Measurements from ENCODE around the gene PIM3.

Gene PIM3

DNA sequence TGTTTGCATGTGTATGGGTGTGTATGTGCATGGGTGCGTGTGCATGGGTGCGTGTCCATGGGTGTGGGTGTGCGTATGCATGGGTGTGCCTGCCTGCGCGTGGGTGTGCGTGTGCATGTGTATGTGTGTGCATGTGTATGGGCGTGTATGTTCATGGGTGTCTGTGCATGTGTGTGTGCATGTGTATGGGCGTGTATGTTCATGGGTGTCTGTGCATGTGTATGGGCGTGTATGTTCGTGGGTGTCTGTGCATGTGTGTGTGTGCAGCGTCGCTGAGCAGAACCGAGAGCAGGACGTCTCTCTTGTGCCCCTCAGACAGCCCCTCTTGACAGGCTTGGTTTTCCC, 38.1 kb downstream of the PIM3 start:
- ATAC-seq (ENCODE audit: insufficient read depth, low read depth) (no peak), DNase-seq (no peak)
- Histone ChIP-seq H3K4me2 (ENCODE audit: insufficient read depth, low read length) (no peak overlapping the region), H2AFZ (ENCODE audit: low read depth, low read length) (no peak overlapping the region), H3K79me2 (ENCODE audit: insufficient read depth, low read length) (no peaks in the 10 kb centered on the region), H3K36me3 (ENCODE audit: insufficient read depth, low read length) (no peaks in the 10 kb centered on the region), H3K4me3 (ENCODE audit: low read depth in 1 of 2, low read length in 2 of 2) (no peak overlapping the region), H3K9ac (ENCODE audit: low read depth, low read length) (no peak overlapping the region), H4K20me1 (ENCODE audit: insufficient read depth, low read length) (peaks cover 7% of the 10 kb centered on the region; the same call in 1 of the 2 replicates), H3K27me3 (ENCODE audit: insufficient read depth, low read length, poor library complexity) (no peaks in the 10 kb centered on the region), H3K4me1 (ENCODE audit: insufficient read depth, low read length) (no peaks in the 10 kb centered on the region), H3K9me3 (ENCODE audit: insufficient read depth, low read length, severe bottlenecking) (no peaks in the 10 kb centered on the region), H3K27ac (ENCODE audit: low read length) (no peak overlapping the region)
- TF ChIP-seq, protein P1, sequence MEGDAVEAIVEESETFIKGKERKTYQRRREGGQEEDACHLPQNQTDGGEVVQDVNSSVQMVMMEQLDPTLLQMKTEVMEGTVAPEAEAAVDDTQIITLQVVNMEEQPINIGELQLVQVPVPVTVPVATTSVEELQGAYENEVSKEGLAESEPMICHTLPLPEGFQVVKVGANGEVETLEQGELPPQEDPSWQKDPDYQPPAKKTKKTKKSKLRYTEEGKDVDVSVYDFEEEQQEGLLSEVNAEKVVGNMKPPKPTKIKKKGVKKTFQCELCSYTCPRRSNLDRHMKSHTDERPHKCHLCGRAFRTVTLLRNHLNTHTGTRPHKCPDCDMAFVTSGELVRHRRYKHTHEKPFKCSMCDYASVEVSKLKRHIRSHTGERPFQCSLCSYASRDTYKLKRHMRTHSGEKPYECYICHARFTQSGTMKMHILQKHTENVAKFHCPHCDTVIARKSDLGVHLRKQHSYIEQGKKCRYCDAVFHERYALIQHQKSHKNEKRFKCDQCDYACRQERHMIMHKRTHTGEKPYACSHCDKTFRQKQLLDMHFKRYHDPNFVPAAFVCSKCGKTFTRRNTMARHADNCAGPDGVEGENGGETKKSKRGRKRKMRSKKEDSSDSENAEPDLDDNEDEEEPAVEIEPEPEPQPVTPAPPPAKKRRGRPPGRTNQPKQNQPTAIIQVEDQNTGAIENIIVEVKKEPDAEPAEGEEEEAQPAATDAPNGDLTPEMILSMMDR (IDR thresholded peaks at IDR 0.05; ENCODE audit: borderline replicate concordance, extremely low read depth, low read length, poor library complexity, severe bottlenecking): no peak
- TF ChIP-seq EZH2 (IDR thresholded peaks at IDR 0.05; ENCODE audit: borderline replicate concordance, low read depth, low read length, severe bottlenecking): no peak

DNA sequence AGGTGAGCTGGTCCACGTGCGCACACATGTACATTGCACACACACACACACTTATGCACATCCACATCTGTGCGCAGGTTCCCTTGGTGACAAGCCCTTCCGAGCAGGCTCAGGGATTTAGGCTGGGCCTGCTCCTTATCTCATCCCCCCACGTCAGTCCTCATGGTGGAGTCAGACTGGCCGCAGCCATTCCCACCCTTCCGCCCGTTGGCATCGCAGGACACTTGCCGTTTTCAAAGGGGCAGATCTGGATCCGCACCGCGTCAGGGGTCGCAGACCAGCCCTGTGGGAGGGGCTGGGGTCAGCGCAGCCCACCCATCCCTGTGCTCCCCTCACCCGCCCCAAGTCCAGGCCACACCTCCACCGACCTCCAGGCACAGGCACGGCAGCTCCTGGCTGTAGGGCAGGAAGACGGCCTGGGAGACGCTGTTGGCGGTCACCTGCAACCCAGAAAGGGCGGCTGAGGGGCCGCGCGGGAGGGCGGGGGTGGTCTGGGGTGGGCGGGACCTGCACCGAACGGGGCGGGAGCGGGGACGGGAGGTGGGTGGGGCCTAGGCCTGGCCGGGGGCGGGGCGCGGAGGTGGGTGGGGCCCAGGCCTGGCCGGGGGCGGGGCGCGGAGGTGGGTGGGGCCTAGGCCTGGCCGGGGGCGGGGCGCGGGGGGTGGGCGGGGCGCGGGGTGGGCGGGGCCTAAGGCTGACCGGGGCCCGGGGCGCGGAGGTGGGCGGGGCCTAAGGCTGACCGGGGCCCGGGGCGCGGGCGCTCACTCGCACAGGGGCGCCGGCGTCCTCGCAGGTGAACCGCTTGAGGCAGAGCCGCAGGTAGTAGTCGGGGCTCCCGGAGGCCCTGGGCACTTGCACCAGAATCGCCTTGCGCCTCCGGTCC, 38.7 kb downstream of the PIM3 start:
- Histone ChIP-seq H4K20me1 (ENCODE audit: insufficient read depth, low read length) (peaks cover 3% of the 10 kb centered on the region; the same call in 1 of the 2 replicates), H3K27me3 (ENCODE audit: insufficient read depth, low read length, poor library complexity) (no peaks in the 10 kb centered on the region), H3K4me3 (ENCODE audit: low read depth in 1 of 2, low read length in 2 of 2) (no peak overlapping the region), H3K79me2 (ENCODE audit: insufficient read depth, low read length) (no peaks in the 10 kb centered on the region), H3K36me3 (ENCODE audit: insufficient read depth, low read length) (no peaks in the 10 kb centered on the region), H3K27ac (ENCODE audit: low read length) (no peak overlapping the region), H2AFZ (ENCODE audit: low read depth, low read length) (no peak overlapping the region), H3K4me1 (ENCODE audit: insufficient read depth, low read length) (no peaks in the 10 kb centered on the region), H3K9ac (ENCODE audit: low read depth, low read length) (no peak overlapping the region), H3K4me2 (ENCODE audit: insufficient read depth, low read length) (no peak overlapping the region), H3K9me3 (ENCODE audit: insufficient read depth, low read length, severe bottlenecking) (no peaks in the 10 kb centered on the region)
- no peak for ATAC-seq (ENCODE audit: insufficient read depth, low read depth)
- TF ChIP-seq, protein P1 (IDR thresholded peaks at IDR 0.05; ENCODE audit: borderline replicate concordance, extremely low read depth, low read length, poor library complexity, severe bottlenecking): no peak
- TF ChIP-seq EZH2 (IDR thresholded peaks at IDR 0.05; ENCODE audit: borderline replicate concordance, low read depth, low read length, severe bottlenecking): no peak
- no peak for DNase-seq

DNA sequence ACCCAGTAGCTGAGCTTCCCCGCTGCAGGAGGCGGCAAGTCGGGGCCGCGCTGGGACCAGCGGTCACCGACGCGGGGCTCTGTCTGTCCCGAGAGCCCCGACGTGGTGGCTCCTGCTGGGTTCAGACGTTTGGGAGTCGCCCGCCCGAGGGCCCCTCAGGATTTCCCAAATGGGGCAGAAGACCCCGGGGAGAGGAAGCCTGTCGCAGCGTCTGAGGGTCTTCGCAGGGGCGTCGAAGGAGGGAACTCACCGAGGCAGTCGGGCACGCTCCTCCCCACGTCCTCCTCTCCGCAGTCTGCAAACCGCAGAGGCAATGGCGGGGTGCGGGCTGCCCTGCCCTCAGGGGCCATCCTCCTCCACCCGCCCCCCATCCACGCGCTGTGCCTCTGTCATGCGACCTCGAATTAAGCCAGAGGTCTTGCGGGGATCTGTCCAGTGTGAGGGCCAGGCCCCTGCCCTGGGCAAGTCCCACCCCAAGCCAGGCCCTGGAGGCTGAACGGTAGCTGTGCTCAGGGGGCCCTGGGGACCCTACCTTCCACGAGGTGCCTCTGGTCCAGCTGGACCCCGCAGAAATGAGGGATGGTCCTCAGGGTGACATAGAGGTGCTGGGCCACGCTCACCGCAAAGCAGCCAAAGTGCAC, 39.5 kb downstream of the PIM3 start:
- no peak for ATAC-seq (ENCODE audit: insufficient read depth, low read depth)
- Histone ChIP-seq H3K79me2 (ENCODE audit: insufficient read depth, low read length) (no peaks in the 10 kb centered on the region), H3K36me3 (ENCODE audit: insufficient read depth, low read length) (no peaks in the 10 kb centered on the region), H3K4me1 (ENCODE audit: insufficient read depth, low read length) (no peaks in the 10 kb centered on the region), H3K27me3 (ENCODE audit: insufficient read depth, low read length, poor library complexity) (no peaks in the 10 kb centered on the region), H3K9ac (ENCODE audit: low read depth, low read length) (no peak overlapping the region), H4K20me1 (ENCODE audit: insufficient read depth, low read length) (0 out of 2 replicates have a peak, but pooled peaks cover 2% of the 10 kb centered on the region), H3K9me3 (ENCODE audit: insufficient read depth, low read length, severe bottlenecking) (no peaks in the 10 kb centered on the region), H3K4me2 (ENCODE audit: insufficient read depth, low read length) (no peak overlapping the region), H2AFZ (ENCODE audit: low read depth, low read length) (no peak overlapping the region), H3K27ac (ENCODE audit: low read length) (no peak overlapping the region), H3K4me3 (ENCODE audit: low read depth in 1 of 2, low read length in 2 of 2) (no peak overlapping the region)
- TF ChIP-seq, protein P1 (IDR thresholded peaks at IDR 0.05; ENCODE audit: borderline replicate concordance, extremely low read depth, low read length, poor library complexity, severe bottlenecking): no peak
- TF ChIP-seq EZH2 (IDR thresholded peaks at IDR 0.05; ENCODE audit: borderline replicate concordance, low read depth, low read length, severe bottlenecking): no peak
- DNase-seq: no peak
